ENCODE measurements around the gene PDE1C. TPM values are rescaled to one million over a fixed set of nuclear protein-coding genes. Genes with fewer than 3 reads are reported as not detected.

The PDE1C gene
- total and polyA plus RNA-seq, 2 donors (not counting 1 experiment from before 2014, with no cell fraction given): 16.6 to 27.6 TPM

GRCh38 chr7:32100407-32100907 is 30.2 kb upstream of the PDE1C start:
- TF ChIP-seq CTCF (conservative IDR thresholded peaks at IDR 0.05 in 1 of 2, IDR thresholded peaks at IDR 0.05 in 1 of 2; ENCODE audit: low read depth in 1 of 2, low read length in 2 of 2) (no peak), EZH2 (IDR thresholded peaks at IDR 0.05; ENCODE audit: low read length, missing control alignments) (no peak)
- no peak overlapping the region for H3K4me2 ChIP-seq (ENCODE audit: extremely low read depth, insufficient read depth, low read length)
- H3K79me2 ChIP-seq (ENCODE audit: control insufficient read depth, insufficient read depth, low read length): no peaks in the 10 kb centered on the region
- H3K27me3 ChIP-seq (ENCODE audit: control insufficient read depth, insufficient read depth, low read length): no peaks in the 10 kb centered on the region
- no peak overlapping the region for H3K4me3 ChIP-seq (replicated peaks in 1 of 4; ENCODE audit: control extremely low read depth in 1 of 4, insufficient read depth in 1 of 4, low read depth in 3 of 4, low read length in 4 of 4)
- H4K20me1 ChIP-seq (ENCODE audit: control insufficient read depth, extremely low read depth, insufficient read depth, low read length): no peaks in the 10 kb centered on the region
- H3K9me3 ChIP-seq (ENCODE audit: control insufficient read depth, insufficient read depth, low read depth, low read length): no peaks in the 10 kb centered on the region
- H3K27ac ChIP-seq (ENCODE audit: insufficient read depth, low read length): no peak overlapping the region
- H3K9ac ChIP-seq (ENCODE audit: insufficient read depth, low read length): no peak overlapping the region
- no peak overlapping the region for H2AFZ ChIP-seq (ENCODE audit: low read length)
- H3K36me3 ChIP-seq (ENCODE audit: control insufficient read depth, insufficient read depth, low read length): no peaks in the 10 kb centered on the region
- no peaks in the 10 kb centered on the region for H3K4me1 ChIP-seq (ENCODE audit: control insufficient read depth, extremely low read depth, insufficient read depth, low read length)
- DNase-seq (ENCODE audit: low read depth in 2 of 2): peak in 1 of 2 donors; percentile 15

- DNase-seq (ENCODE audit: low read depth in 2 of 2): no peak
- no peaks in the 10 kb centered on the region for H3K27me3 ChIP-seq (ENCODE audit: control insufficient read depth, insufficient read depth, low read length)
- H4K20me1 ChIP-seq (ENCODE audit: control insufficient read depth, extremely low read depth, insufficient read depth, low read length): no peaks in the 10 kb centered on the region
- H3K4me3 ChIP-seq (replicated peaks in 1 of 4; ENCODE audit: control extremely low read depth in 1 of 4, insufficient read depth in 1 of 4, low read depth in 3 of 4, low read length in 4 of 4): no peak overlapping the region
- no peak overlapping the region for H3K9ac ChIP-seq (ENCODE audit: insufficient read depth, low read length)
- H3K79me2 ChIP-seq (ENCODE audit: control insufficient read depth, insufficient read depth, low read length): no peaks in the 10 kb centered on the region
- H3K4me1 ChIP-seq (ENCODE audit: control insufficient read depth, extremely low read depth, insufficient read depth, low read length): no peaks in the 10 kb centered on the region
- H3K27ac ChIP-seq (ENCODE audit: insufficient read depth, low read length): no peak overlapping the region
- no peak overlapping the region for H2AFZ ChIP-seq (ENCODE audit: low read length)
- TF ChIP-seq CTCF (conservative IDR thresholded peaks at IDR 0.05 in 1 of 2, IDR thresholded peaks at IDR 0.05 in 1 of 2; ENCODE audit: low read depth in 1 of 2, low read length in 2 of 2): no peak
- TF ChIP-seq EZH2 (IDR thresholded peaks at IDR 0.05; ENCODE audit: low read length, missing control alignments): no peak
- no peaks in the 10 kb centered on the region for H3K36me3 ChIP-seq (ENCODE audit: control insufficient read depth, insufficient read depth, low read length)
- no peak overlapping the region for H3K4me2 ChIP-seq (ENCODE audit: extremely low read depth, insufficient read depth, low read length)
- H3K9me3 ChIP-seq (ENCODE audit: control insufficient read depth, insufficient read depth, low read depth, low read length): no peaks in the 10 kb centered on the region
These were observed 24.3 kb upstream of the PDE1C start for GRCh38 chr7:32094516-32094915.

GRCh38 chr7:32093415-32094408 is 23.5 kb upstream of the PDE1C start:
- no peak for TF ChIP-seq CTCF (conservative IDR thresholded peaks at IDR 0.05 in 1 of 2, IDR thresholded peaks at IDR 0.05 in 1 of 2; ENCODE audit: low read depth in 1 of 2, low read length in 2 of 2)
- TF ChIP-seq EZH2 (IDR thresholded peaks at IDR 0.05; ENCODE audit: low read length, missing control alignments): no peak
- H3K4me1 ChIP-seq (ENCODE audit: control insufficient read depth, extremely low read depth, insufficient read depth, low read length): no peaks in the 10 kb centered on the region
- no peaks in the 10 kb centered on the region for H3K79me2 ChIP-seq (ENCODE audit: control insufficient read depth, insufficient read depth, low read length)
- no peak overlapping the region for H2AFZ ChIP-seq (ENCODE audit: low read length)
- no peak overlapping the region for H3K4me2 ChIP-seq (ENCODE audit: extremely low read depth, insufficient read depth, low read length)
- no peaks in the 10 kb centered on the region for H4K20me1 ChIP-seq (ENCODE audit: control insufficient read depth, extremely low read depth, insufficient read depth, low read length)
- no peak overlapping the region for H3K4me3 ChIP-seq (replicated peaks in 1 of 4; ENCODE audit: control extremely low read depth in 1 of 4, insufficient read depth in 1 of 4, low read depth in 3 of 4, low read length in 4 of 4)
- no peak overlapping the region for H3K27ac ChIP-seq (ENCODE audit: insufficient read depth, low read length)
- no peaks in the 10 kb centered on the region for H3K9me3 ChIP-seq (ENCODE audit: control insufficient read depth, insufficient read depth, low read depth, low read length)
- no peaks in the 10 kb centered on the region for H3K36me3 ChIP-seq (ENCODE audit: control insufficient read depth, insufficient read depth, low read length)
- peak; percentile 93 to 97 for DNase-seq (ENCODE audit: low read depth in 2 of 2)
- no peaks in the 10 kb centered on the region for H3K27me3 ChIP-seq (ENCODE audit: control insufficient read depth, insufficient read depth, low read length)
- H3K9ac ChIP-seq (ENCODE audit: insufficient read depth, low read length): no peak overlapping the region
